Gastrocnemius medialis (tissue), 4 donors: ENCODE data around the gene NAALADL1.

Source experiments
- CTCF ChIP-seq, 5 experiments: fragments of 450-650 bp in 3 of 5; fragments of 200-600 bp in 2 of 5; sonication (generic) in 2 of 5; IDR thresholded peaks in 4 of 5; conservative IDR thresholded peaks in 1 of 5; 1 replicate in 4 of 5; 2 replicates in 1 of 5; pipeline ENCODE4 v1.5.1; 2016 to 2019; ENCODE audit warnings: antibody characterized with exemption in 5 of 5, mild to moderate bottlenecking in 3 of 5, moderate library complexity in 3 of 5
- POLR2A ChIP-seq, 2 donors: fragments of 450-650 bp; IDR thresholded peaks; one replicate each; pipeline ENCODE4 v1.6.1; 2017; ENCODE audit warnings: antibody characterized with exemption in 2 of 2, mild to moderate bottlenecking in 2 of 2, moderate library complexity in 2 of 2

GRCh38 chr11:65085446-65085845 lies 27.1 kb upstream of the NAALADL1 start:
- no peak for TF ChIP-seq CTCF (IDR thresholded peaks at IDR 0.05 in 4 of 5, conservative IDR thresholded peaks at IDR 0.05 in 1 of 5)
- no peak for TF ChIP-seq POLR2A (IDR thresholded peaks at IDR 0.05)
